ENCODE data around the gene SEC11C.

Gene SEC11C

GRCh38 chr18:59189008-59189407, 49.3 kb downstream of the SEC11C start:
- TF ChIP-seq MAX (IDR thresholded peaks at IDR 0.05; ENCODE audit: low read depth, low read length): no peak
- no peak for TF ChIP-seq MYC (IDR thresholded peaks at IDR 0.05; ENCODE audit: low read depth, low read length)
- no peak for TF ChIP-seq POLR2A (IDR thresholded peaks at IDR 0.05; ENCODE audit: extremely low read depth, insufficient read length)
- TF ChIP-seq CTCF (IDR thresholded peaks at IDR 0.05; ENCODE audit: low read depth, low read length): no peak
- no peak overlapping the region for H3K4me3 ChIP-seq (ENCODE audit: low read depth, low read length)
- DNase-seq (ENCODE audit: low read depth): no peak

GRCh38 chr18:59189746-59190145, 50.1 kb downstream of the SEC11C start:
- no peak overlapping the region for H3K4me3 ChIP-seq (ENCODE audit: low read depth, low read length)
- DNase-seq (ENCODE audit: low read depth): no peak
- TF ChIP-seq MAX (IDR thresholded peaks at IDR 0.05; ENCODE audit: low read depth, low read length) (no peak), POLR2A (IDR thresholded peaks at IDR 0.05; ENCODE audit: extremely low read depth, insufficient read length) (no peak), MYC (IDR thresholded peaks at IDR 0.05; ENCODE audit: low read depth, low read length) (no peak), CTCF (IDR thresholded peaks at IDR 0.05; ENCODE audit: low read depth, low read length) (no peak)

- H3K4me3 ChIP-seq (ENCODE audit: low read depth, low read length): no peak overlapping the region
- TF ChIP-seq CTCF (IDR thresholded peaks at IDR 0.05; ENCODE audit: low read depth, low read length) (no peak), MYC (IDR thresholded peaks at IDR 0.05; ENCODE audit: low read depth, low read length) (no peak), POLR2A (IDR thresholded peaks at IDR 0.05; ENCODE audit: extremely low read depth, insufficient read length) (no peak), MAX (IDR thresholded peaks at IDR 0.05; ENCODE audit: low read depth, low read length) (no peak)
- DNase-seq (ENCODE audit: low read depth): no peak
Observed at GRCh38 chr18:59196161-59196725, 56.6 kb downstream of the SEC11C start.

- TF ChIP-seq POLR2A (IDR thresholded peaks at IDR 0.05; ENCODE audit: extremely low read depth, insufficient read length) (no peak), MAX (IDR thresholded peaks at IDR 0.05; ENCODE audit: low read depth, low read length) (no peak), CTCF (IDR thresholded peaks at IDR 0.05; ENCODE audit: low read depth, low read length) (no peak), MYC (IDR thresholded peaks at IDR 0.05; ENCODE audit: low read depth, low read length) (no peak)
- no peak for DNase-seq (ENCODE audit: low read depth)
Observed at GRCh38 chr18:59197636-59198035, 58.0 kb downstream of the SEC11C start.

GRCh38 chr18:59198215-59198614, 58.5 kb downstream of the SEC11C start:
- no peak overlapping the region for H3K4me3 ChIP-seq (ENCODE audit: low read depth, low read length)
- DNase-seq (ENCODE audit: low read depth): no peak
- TF ChIP-seq MAX (IDR thresholded peaks at IDR 0.05; ENCODE audit: low read depth, low read length) (no peak), POLR2A (IDR thresholded peaks at IDR 0.05; ENCODE audit: extremely low read depth, insufficient read length) (no peak), CTCF (IDR thresholded peaks at IDR 0.05; ENCODE audit: low read depth, low read length) (no peak), MYC (IDR thresholded peaks at IDR 0.05; ENCODE audit: low read depth, low read length) (no peak)

More at GRCh38 chr18:59197636-59198035, 58.0 kb downstream of the SEC11C start:
- no peak overlapping the region for H3K4me3 ChIP-seq (ENCODE audit: low read depth, low read length)

Measured in NB4 (cell line).